Activated CD8-positive, alpha-beta memory T cell treated with anti-CD3 and anti-CD28 coated beads, Interleukin-2, amount 50 U/mL, for 4 hours (primary cell): Measurements from ENCODE around the gene PITX1.
"Not testable (repeated sequence)": the region's sequence is repeated elsewhere in the genome, so short reads cannot be mapped to it uniquely, and the experiment has no call there.

ENCODE experiments used
- DNase-seq: peaks from one replicate; pipeline ENCODE4 v3.0.0-alpha.2; 2020

PITX1 gene

GRCh38 chr5:135033901-135034235 lies at the start of gene PITX1:
PITX1 (minus strand) TSS chr5:135034228; CDS start chr5:135033881, 347 bp downstream.
- no peak for DNase-seq

- DNase-seq: not testable (repeated sequence)
Measured at GRCh38 chr5:135083334-135083733, 49.3 kb upstream of the PITX1 start.

- DNase-seq: no peak
Measured at GRCh38 chr5:135081240-135081639, 47.2 kb upstream of the PITX1 start.

- no peak for DNase-seq
Measured at GRCh38 chr5:135079760-135080159, 45.7 kb upstream of the PITX1 start.

- DNase-seq: no peak
Measured at GRCh38 chr5:135079099-135079681, 45.2 kb upstream of the PITX1 start.

- DNase-seq: no peak
Measured at GRCh38 chr5:135076801-135077200, 42.8 kb upstream of the PITX1 start.

- DNase-seq: no peak
Measured at GRCh38 chr5:135076051-135076491, 42.0 kb upstream of the PITX1 start.

- DNase-seq: no peak
Measured at GRCh38 chr5:135075621-135076020, 41.6 kb upstream of the PITX1 start.

GRCh38 chr5:135073761-135074345 lies 39.8 kb upstream of the PITX1 start:
- DNase-seq: no peak

- DNase-seq: no peak
Measured at GRCh38 chr5:135072387-135073281, 38.6 kb upstream of the PITX1 start.

- DNase-seq: no peak
Measured at GRCh38 chr5:135071311-135071710, 37.3 kb upstream of the PITX1 start.

GRCh38 chr5:135069895-135070657 lies 36.0 kb upstream of the PITX1 start:
- no peak for DNase-seq

GRCh38 chr5:135069016-135069770 lies 35.2 kb upstream of the PITX1 start:
- no peak for DNase-seq

GRCh38 chr5:135067587-135067986 lies 33.6 kb upstream of the PITX1 start:
- no peak for DNase-seq

- no peak for DNase-seq
Measured at GRCh38 chr5:135066781-135067180, 32.8 kb upstream of the PITX1 start.

- no peak for DNase-seq
Measured at GRCh38 chr5:135065306-135066265, 31.6 kb upstream of the PITX1 start.

GRCh38 chr5:135064235-135064570 lies 30.2 kb upstream of the PITX1 start:
- DNase-seq: no peak

- no peak for DNase-seq
Measured at GRCh38 chr5:135063511-135064234, 29.6 kb upstream of the PITX1 start.

GRCh38 chr5:135063056-135063445 lies 29.0 kb upstream of the PITX1 start:
- DNase-seq: no peak

- DNase-seq: no peak
Measured at GRCh38 chr5:135062216-135063055, 28.4 kb upstream of the PITX1 start.
